OCI-M2 (cell line): Measurements from ENCODE around the gene COPS3.

Experiments
- DNase-seq: peaks from one replicate; lab custom pipeline; 2025; ENCODE audit not compliant: unreplicated experiment; lab: John Stamatoyannopoulos, UW

COPS3 gene

DNA sequence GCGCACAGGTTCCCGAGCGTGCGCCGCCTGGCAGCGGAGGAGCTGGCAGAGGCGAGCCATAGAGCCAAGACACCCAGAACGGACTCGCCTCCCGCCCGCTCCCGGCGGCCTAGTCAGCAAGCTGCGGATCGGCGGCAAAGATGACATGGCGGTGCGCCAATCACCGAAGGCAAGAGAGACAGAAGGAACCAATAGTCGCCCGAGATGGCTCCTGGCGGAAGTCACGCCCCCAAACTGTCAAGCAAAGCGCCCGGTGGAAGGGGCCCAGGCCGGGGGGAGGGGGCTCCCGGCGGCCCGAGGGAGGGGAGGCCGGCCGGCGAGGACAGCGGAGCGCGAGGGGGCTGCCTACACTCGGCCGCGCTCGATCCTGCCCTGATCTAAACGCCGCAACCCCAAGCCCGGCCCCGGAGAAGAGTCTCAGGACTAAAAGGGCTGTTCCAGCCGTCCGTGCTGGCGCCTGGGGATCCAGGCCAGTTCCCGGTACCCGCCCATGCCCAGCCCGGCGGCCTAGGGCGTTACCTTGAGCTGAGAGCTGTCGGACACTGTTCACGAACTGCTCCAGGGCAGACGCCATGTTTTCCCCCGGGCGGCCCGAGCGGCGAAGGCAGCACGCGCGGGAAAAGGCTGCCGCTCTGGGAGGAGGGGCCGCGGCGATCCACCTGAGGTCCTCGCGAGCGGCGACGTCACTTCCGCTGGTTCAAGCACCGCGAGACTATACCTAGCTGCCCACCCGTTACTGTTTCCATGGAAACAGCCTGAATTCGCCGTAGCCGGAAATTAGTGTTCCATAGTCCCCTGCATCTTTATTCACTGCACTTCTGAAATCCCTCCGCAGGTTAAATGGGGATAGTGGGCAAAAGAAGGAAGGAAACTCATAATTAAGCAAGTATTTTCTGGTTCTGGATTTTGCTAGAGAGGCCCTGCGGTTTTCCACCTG is at the start of gene COPS3:
Gene COPS3 (minus strand): TSS at position 634 of the 937 bp plus-strand sequence. CDS start 60 bp downstream, at position 574.
- peak; percentile 37 for DNase-seq

DNA sequence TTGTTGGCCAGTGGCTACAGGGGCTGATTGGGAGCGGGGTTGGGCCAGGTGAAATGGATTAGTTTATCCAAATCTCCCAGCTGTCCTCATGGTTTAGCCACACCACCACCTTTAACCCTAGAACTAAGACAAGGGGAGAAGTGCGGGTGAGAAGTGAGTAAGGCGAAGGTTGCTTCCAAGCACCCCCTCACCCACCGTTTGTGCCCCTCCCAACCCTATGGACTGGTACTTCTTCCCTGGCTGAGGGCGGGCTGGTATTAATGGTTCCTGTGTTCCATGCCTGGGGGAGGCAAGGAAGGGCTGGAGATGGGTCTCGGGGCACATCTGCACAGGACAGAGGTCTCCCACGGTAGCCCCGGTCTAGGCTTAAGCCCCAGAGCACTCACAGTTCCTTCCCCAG is 47.2 kb upstream of the COPS3 start:
- no peak for DNase-seq

DNA sequence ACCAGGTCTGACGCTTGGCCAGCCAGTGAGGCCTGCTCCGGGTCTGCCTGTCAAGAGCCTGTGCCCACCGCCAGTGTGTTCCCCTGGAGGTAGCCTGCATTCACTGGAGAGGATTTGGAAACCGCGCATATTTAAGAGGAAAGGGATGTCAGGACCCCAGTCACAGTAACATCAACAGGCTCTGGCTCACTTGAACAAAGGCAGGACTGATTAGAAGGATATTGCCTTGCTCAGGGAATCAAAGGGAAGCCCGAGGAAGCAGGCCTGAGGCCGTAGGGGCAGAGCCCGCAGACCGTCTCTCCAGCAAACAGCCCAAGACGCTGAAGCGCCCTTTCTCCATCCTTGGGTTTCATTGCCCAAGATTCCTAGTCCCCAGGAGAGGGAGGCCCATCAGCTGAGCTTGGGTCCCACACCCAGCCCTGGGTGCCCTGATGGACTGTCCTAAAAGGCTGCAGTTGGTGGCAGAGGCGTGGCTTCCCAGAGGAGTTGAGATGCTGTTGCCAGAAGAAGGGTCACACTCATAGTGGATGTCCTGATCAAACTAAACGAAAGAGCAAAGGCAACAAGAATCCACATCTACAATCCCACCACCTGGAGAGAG is 45.3 kb upstream of the COPS3 start:
- DNase-seq, result no peak

DNA sequence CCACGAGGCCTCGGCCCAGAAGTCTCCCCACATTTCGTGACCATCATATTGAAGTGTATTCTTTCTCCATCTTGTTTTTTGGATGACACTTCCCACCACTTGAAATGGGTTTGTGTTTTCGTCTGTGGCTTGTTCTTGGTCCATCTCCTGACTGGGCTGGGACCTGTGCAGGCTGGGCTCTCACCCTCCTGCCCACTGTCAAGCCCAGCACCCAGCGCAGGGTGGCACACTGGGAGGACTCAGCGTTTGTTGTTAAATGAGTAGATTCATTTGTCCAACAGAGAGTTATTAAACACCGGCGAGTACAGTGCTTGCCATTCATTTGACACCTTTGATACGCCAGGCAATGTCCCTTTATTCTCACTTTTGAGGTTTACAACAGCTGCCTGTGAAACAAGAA is 44.8 kb upstream of the COPS3 start:
- no peak for DNase-seq

DNA sequence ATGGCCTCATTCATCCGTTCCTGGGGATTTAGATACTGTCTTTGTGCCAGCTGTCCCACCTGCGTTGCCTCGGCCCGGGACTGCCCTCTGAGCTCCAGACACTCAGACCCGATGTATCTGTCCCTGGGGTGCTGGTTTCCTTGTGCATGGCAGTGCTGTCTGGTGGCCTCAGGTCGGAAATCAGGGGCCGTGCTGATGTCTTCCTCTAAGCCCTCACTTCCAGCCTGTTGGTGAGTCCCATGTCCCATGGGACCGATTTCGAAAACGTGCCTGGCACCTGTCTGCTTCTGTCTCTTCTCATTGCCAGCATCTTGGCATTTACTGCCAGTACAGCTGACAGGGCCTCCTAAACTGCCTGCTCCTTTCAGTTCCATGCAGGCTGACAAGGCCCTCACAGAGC is 44.2 kb upstream of the COPS3 start:
- DNase-seq, result no peak

DNA sequence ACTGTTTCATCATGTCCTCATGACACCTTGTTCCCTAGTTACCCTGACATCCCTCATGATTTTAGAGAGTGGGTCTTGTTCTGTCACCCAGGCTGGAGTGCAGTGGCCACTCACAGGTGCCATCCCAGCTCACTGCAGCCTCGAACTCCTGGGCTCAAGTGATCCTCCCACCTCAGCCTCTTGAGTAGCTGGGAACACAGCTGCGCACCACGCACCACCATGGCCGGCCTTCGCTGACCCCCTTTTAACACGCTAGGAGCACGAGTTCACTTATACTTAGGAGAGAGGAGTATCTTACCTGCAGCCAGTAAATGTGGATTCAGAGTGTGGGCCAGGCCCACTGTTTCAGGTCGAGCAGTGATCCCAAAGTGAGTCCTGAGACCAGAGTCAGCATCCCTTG is 43.6 kb upstream of the COPS3 start:
- DNase-seq, result no peak

DNA sequence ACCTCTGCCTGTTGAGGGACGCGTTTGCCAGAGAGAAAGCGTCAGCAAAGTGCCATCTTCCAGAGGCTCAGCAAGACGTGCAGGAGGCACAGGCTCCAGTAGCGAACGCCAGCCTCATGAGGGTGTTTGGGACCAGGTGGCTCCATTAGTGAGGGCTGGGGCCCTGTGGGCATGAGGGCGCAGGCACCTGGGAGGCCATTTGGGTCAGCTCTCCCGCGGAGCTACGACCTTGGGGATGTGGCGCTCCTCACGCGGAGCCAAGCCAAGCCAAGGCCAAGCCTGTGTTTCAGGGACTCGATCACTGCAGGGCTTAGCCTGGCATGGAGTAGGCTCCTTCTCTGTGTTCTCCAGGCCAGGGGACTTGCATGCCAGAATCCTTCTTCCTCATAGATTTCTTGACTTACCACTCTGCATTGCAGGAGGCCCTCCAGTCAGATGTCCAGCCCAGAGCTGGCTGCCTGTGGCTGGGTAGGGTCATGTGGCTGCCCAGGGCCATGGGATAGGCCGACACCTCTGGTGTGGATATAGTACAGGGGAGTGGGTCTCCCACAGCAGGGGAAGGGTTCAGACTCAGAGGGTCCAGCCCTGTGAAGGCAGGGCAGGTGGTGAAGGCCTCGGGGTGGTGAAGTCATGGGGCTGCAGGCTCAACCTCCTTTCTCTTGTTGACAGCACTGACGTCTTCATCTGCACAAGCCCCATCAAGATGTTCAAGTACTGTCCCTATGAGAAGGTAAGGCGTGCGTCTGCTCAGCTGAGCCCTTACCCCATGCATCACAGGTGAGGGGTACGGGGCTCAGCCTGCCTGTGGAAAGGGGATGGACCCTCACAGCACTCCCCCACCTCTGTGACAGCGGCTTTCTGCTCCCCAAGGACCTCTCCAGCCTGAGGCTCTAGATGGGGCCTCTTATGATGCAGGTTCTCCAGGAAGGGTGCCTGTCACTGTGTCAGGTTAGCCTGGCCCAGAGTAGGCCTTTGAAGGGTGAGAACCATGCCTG is 41.8 kb upstream of the COPS3 start:
- DNase-seq, result no peak

DNA sequence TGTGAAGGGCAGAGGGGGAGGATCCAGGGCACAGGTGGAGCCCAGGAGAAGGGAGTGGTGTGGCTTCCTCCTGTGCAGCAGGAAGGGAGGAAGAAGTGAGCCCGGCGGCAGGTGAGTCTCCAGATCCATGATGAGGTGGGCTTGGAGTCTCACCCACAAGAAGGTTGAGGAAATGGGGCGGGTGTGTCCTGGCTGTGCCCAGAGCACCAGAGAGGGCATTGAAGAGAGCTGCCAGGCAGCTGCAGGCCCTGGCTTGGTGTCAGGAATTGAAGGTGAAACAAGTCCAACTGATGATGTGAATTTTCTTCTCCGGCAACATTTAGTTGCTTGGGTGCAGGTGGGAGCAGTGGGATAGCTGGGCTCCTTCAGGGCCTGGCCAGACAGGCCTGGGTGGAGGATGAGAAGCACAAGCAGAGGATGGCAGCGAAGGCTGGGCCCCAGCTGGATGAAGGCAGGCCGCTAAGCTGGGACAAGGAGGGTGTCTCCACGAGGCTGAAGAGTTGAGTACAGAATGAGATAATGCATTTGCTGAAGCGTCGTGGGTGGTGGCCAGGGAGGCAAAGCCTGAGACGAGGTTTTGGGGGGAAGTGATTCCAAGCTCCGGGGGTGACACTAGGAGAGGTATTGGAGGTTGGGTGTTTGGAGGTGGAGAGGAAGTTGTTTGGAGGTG is 40.4 kb upstream of the COPS3 start:
- DNase-seq, result no peak

DNA sequence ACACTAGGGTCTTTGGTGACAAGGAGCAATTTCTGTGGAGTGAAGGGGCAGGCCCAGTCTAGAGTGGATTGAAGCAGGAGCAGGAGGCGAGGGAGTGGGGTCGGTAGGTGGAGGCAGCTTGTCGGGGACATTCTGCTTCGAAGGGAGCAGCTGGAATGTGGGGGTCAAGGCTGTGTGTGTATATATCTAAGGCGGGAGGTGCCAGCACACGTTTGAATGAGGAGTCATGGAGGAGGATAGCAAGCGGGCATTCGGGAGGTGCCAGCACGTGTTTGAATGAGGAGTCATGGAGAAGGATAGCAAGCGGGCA is 39.8 kb upstream of the COPS3 start:
- DNase-seq, result no peak

DNA sequence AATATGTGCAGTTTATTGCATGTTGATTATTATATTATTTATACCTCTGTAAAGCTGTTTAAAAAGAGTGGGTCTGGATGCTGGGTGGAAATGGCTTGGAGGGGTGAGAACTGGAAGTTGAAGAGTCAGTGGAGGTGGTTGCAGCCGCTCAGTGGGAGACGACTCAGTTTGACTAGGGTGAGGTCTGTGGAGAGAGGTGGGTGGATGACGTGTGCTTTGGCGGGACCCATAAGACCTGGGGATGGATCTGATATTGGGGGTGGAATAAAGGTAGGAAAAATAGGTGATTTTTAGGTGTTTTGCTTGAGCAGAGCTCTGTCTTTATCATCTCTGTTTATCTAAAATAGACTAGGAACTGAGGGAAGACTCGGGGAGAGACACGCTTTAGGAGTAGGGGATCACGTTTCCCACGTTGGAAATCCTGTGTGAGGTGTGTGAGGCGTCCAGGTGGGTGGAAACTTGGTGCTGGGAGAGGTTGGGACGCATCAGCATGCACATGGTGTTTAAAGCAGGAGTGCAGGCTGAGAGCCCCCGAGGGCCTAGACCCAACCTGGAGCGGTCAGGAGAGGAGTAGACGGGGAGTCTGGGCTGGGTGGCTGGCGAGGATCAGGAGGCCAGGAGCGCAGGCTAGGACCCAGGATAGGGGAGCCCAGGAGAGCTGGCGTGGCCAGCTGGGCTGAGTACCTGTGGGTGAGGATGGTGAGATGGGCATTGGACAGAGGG is 39.3 kb upstream of the COPS3 start:
- no peak for DNase-seq

DNA sequence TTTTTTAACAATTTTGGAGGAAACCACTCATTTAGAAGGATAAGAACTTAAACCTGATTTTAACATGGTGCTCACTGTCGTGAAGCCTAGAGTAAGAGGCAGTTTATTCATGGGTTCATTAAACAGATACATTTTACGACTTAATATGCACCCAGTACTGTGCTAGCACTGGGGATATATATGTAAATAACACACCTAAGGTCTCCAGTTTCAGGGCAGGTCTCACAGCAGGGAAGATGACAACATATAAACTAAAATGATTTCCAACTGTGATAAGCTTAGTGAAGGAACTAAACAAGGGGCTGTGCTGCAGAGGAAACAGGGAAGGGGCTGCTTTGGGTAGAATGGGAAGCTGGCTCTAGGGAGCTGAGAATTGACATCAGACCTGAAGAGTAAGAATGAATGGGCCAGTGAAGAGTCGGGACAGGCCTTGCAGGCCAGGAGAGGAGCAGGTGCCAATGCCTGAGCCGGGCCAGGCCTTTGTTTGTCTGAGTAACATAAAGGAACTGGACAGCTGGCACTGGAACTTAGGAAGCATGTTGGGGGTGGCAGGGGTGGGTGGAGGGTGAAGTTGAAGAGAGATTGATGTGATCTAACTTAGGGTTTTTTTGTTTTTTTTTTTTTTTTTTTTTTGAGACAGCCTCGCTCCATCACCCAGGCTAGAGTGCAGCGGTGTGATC is 34.2 kb upstream of the COPS3 start:
- DNase-seq, result no peak

DNA sequence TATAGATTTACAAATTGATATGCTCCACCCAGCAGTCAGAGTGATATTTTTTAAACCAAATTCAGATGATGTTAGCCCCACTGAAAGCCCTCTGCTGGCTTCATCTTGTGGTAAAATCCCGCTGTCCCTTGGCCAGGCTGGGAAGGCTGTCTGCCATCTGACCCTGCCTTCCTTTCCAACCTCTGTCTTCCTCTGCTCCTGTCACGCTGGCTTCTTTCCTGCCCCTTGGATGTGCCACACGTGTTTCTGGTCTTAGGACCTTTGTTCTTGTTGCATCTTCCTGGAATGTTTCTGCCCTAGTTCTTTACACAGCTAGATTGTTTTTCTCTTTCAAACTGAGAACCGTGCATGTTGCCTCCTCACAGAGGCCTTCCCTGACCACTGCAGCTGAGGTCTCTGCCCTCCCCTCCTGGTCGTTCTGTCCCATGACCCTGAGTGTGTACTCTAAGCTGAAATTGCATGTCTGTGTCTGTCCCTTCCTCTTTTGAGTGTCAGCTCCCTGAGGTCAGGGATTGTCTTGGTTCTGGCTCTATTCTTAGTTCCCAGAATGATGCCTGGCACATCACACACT is 33.5 kb upstream of the COPS3 start:
- no peak for DNase-seq

DNA sequence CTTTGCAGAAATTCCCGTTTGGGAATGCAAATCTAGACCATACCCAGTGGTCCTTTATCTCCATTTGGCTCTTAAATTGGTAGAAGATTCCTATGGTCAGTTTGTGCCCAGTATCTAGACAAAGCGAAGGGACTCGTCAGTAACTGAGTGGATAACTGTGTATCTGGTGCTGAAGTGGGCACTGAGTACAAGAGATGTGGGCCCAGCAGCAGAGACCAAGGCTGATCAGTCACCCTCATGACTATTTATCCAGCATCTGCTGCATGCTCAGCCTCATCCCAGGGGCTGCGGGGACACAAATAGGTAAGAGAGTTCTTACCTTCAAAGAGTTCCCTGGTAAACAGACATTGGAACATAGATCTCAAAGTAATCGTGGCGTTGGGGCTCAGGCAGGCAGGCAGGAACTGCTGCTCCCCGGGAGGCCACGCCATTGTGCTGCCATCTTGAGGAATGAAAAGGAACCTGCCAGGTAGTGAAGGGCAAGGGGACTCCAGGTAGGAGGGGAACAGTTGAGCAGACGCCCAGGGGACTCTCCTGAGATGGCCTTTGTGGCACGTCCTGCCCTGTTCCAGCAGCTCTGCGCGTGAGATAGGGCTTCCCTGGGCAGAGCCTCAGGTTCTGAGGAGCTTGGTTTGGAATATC is 32.4 kb upstream of the COPS3 start:
- DNase-seq, result no peak

DNA sequence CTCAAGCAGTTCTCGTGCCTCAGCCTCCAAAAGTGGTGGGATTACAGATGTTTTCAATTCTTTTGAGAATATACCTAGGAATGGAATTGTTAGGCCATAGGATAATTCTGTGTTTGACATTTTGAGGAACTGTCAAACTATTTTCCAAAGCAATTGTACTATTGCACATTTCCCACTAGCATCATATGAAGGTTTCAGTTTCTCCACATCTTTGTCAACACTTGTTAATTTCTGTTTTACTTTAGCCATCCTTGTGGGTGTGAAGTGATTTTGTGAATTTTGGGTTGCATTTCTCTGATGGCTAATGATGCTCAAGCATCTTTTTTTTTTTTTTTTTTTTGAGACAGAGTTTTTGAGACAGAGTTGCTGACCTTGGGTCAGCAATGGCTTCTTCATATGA is 28.3 kb upstream of the COPS3 start:
- no peak for DNase-seq

DNA sequence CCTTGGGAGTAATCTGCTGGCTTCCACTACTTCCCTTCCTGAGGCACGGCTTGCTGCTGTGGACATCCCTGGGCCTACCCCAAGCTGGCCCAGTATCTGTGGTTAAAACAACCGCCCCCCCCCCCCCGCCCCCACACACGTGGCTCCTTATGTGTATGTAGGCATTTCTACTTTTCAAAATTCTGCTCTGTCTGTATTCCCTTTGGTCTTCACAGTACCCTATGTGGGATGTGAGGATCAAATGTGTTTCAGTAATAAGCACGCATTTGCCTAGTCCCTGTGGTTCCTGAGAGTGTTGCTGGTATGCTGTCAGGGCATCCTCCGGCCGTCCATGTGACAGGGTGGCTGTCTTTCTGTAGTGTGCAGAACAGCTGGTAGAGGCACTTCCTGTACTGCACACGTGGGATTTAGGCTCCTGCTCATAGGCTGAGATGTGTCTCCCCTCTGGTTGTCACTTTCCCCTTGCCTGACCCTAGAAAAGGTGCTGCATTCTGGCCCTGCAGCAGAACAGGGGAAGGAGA is 24.3 kb upstream of the COPS3 start:
- DNase-seq, result peak; percentile 57

DNA sequence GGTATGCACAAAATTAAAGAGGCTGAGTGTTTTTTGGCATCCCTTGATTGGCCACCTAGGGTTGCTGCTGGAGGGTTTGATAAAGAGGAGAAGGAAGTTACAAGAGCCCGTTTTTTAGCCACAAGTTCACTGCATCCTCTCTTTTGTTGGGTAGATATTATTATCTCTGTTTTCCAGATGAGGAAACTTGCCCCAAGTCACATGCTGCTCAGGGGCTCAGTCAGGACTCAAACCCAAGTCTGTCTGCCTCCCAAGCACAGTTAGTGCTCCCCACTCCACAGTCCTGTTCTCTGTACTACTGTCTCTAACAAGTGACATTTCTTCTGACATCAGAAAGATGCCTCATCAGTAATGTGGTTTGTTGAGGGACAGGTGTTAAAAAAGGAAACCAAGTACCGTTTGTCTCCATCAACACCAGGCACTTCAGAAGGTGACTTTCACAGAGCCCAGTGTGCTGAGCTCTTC is 23.5 kb upstream of the COPS3 start:
- DNase-seq, result no peak

DNA sequence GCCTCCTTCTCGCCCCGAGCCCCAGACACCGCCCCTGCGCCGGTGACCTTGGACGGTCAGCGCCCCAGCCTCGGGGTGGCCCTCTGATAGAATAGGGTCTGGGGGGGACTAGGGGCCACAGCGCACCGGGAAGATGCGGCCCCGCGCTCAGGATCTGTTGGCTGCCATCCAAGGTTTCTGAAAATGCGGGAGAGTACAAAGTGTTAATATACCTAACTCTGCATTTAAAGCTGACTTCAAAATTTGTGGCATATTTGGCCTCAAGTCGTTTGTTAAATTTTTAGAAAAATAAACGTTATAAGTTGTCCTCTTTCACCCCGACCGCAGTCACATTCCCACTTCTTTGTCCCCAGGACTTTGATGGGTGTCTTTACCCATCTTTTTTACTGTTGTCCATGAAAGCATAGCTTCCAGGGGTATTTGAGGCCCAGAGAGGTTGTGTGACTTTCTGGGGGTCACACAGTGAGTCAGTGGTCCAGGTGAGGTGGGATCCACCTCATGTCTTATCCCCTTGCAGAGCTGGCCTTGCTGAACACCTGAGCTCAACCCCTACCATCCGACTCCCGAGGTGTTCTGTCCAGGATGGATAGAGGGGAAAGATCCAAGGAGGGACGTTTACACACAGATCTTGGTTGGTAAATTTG is 22.9 kb upstream of the COPS3 start:
- no peak for DNase-seq
